22Rv1 (cell line): ENCODE measurements around the gene E2F2.

ENCODE experiments used
- H3K27ac ChIP-seq: fragments of 450-650 bp; 2 replicates; pipeline ENCODE4 v1.5.1; 2017
- CTCF ChIP-seq: fragments of 450-650 bp; IDR thresholded peaks from 2 replicates; pipeline ENCODE4 v1.5.1; 2017; ENCODE audit warnings: mild to moderate bottlenecking
- ZFX ChIP-seq: fragments of 450-650 bp; IDR thresholded peaks from 2 replicates; pipeline ENCODE4 v1.6.1; 2017; ENCODE audit warnings: antibody characterized with exemption, borderline replicate concordance

E2F2 gene

GRCh38 chr1:23530747-23531561, at the start of gene E2F2:
E2F2 (minus strand) TSS chr1:23531233; CDS start chr1:23530793, 440 bp downstream.
- TF ChIP-seq ZFX (no peak), CTCF (peak; percentile 27; the same call in 1 of the 2 replicates)
- H3K27ac ChIP-seq = peak within 1 kb of the TSS; percentile 98

- TF ChIP-seq CTCF = no peak
- no peak for TF ChIP-seq ZFX
- no peak overlapping the region for H3K27ac ChIP-seq
Measured at GRCh38 chr1:23578997-23579363, 47.9 kb upstream of the E2F2 start.

- 0 out of 2 replicates have a peak overlapping the region, but pooled peaks have one; percentile 28 for H3K27ac ChIP-seq
- TF ChIP-seq ZFX (no peak), CTCF (no peak)
Measured at GRCh38 chr1:23578311-23578996, 47.4 kb upstream of the E2F2 start.

GRCh38 chr1:23577056-23578004, 46.3 kb upstream of the E2F2 start:
- TF ChIP-seq ZFX = no peak
- TF ChIP-seq CTCF = no peak
- H3K27ac ChIP-seq = peak overlapping the region; percentile 28; the same call in 1 of the 2 replicates

GRCh38 chr1:23576338-23577055, 45.5 kb upstream of the E2F2 start:
- no peak overlapping the region for H3K27ac ChIP-seq
- no peak for TF ChIP-seq ZFX
- no peak for TF ChIP-seq CTCF

- TF ChIP-seq CTCF (no peak), ZFX (no peak)
- no peak overlapping the region for H3K27ac ChIP-seq
Measured at GRCh38 chr1:23575226-23575810, 44.3 kb upstream of the E2F2 start.
